Uterus (tissue), 2 donors: ENCODE measurements around the gene SLTM.
"Not testable (repeated sequence)": the region's sequence is repeated elsewhere in the genome, so short reads cannot be mapped to it uniquely, and the experiment has no call there.

Experiments used
- POLR2A ChIP-seq, 2 donors: fragments of 450-650 bp; IDR thresholded peaks; one replicate each; pipeline ENCODE4 v1.6.1; 2016; ENCODE audit warnings: antibody characterized with exemption in 2 of 2, mild to moderate bottlenecking in 1 of 2, moderate library complexity in 1 of 2
- TF ChIP-seq, protein P1 (sequence below), 4 experiments: fragments of 200-600 bp in 2 of 4; fragments of 450-650 bp in 2 of 4; sonication (generic) in 2 of 4; IDR thresholded peaks; one replicate each; pipeline ENCODE4 v1.5.1; 2016 to 2019; ENCODE audit warnings: antibody characterized with exemption in 4 of 4, mild to moderate bottlenecking in 2 of 4, moderate library complexity in 1 of 4

DNA sequence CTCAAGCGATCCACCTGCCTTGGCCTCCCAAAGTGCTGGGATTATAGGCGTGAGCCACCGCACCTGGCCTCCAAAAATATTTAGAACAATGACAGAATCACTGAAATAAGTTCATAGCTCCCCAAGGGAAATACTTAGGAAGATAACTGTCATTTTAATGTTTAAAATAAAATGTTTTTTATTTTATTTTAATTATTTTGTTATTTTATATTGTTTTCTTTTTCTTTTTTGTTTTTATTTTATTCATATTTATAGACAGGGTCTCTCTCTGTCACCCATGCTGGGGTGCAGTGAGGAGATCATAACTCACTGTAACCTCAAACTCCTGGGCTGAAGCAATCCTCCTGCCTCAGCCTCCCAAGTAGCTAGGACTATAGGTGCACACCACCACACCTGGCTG lies 82.3 kb downstream of the SLTM start:
- TF ChIP-seq, protein P1, sequence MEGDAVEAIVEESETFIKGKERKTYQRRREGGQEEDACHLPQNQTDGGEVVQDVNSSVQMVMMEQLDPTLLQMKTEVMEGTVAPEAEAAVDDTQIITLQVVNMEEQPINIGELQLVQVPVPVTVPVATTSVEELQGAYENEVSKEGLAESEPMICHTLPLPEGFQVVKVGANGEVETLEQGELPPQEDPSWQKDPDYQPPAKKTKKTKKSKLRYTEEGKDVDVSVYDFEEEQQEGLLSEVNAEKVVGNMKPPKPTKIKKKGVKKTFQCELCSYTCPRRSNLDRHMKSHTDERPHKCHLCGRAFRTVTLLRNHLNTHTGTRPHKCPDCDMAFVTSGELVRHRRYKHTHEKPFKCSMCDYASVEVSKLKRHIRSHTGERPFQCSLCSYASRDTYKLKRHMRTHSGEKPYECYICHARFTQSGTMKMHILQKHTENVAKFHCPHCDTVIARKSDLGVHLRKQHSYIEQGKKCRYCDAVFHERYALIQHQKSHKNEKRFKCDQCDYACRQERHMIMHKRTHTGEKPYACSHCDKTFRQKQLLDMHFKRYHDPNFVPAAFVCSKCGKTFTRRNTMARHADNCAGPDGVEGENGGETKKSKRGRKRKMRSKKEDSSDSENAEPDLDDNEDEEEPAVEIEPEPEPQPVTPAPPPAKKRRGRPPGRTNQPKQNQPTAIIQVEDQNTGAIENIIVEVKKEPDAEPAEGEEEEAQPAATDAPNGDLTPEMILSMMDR (IDR thresholded peaks at IDR 0.05): not testable (repeated sequence)
- not testable (repeated sequence) for TF ChIP-seq POLR2A (IDR thresholded peaks at IDR 0.05)
